NCI-H146 treated with DMSO at 0.1 percent for 48 hours (cell line): ENCODE results near the gene TMEM191C.
"Not testable (repeated sequence)": the region's sequence is repeated elsewhere in the genome, so short reads cannot be mapped to it uniquely, and the experiment has no call there.

ENCODE experiments used
- DNase-seq: peaks from one replicate; lab custom pipeline; 2025; ENCODE audit not compliant: unreplicated experiment; lab: John Stamatoyannopoulos, UW

Gene TMEM191C

DNA sequence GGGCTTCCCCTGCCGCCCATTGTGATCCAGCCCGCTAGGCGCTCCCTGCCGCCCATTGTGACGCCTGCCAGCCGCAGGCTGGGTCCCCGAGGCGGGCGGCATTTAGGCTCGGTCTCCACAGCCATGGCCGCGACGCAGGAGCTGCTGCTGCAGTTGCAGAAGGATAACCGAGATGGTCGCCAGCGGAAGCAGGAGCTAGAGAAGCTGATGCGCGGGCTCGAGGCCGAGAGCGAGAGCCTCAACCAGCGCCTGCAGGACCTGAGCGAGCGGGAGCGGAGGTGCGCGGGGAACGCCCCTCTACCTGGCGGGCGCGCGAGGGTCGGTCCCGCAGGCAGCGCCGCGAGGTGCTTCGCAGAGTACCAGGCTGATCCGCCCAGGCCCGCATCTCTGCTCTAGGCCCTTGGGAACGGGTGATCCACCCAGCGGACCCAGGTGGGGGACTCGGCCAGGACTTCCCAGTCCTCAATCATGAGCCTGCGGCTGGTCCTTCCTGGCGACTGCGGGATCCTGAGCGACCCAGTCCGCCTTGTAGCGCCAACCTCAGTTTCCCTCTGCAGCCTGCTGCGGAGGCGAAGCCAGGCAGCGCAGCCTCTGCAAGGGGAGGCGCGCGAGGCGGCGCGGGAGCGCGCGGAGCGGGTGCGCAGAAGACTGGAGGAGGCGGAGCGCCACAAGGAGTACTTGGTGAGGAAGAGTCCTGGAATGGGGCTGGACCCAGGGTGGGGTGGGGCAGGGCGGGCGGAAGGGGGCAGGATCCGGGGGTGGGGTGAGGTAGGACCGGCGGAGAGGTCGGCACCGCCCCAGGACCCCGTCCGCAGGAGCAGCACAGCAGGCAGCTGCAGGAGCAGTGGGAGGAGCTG, at the start of gene TMEM191C:
TSS of gene TMEM191C (plus strand) at position 51 of the 857 bp plus-strand sequence. CDS start at position 124, 73 bp downstream.
- not testable (repeated sequence) for DNase-seq

DNA sequence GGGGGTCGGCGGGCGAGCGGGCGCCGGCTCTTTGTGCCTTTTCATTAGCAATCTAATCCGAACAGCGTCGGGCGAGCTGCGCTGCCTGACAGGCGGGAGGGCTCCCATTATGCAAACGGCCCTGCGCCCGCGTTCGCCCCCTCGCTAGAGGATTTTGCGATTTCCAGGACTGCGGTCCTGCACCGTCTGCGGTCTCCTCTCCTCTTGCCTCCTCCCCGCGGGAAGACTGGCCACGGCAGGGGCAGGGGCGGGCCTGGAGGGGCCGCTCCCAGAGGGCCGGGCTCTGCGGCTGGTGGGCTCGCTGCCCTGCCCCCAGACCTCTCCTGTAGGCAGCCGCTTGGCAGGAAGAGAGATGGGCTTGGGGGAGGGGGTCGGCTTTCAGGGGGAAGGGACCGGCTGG, 49.3 kb upstream of the TMEM191C start:
- DNase-seq, result not testable (repeated sequence)

DNA sequence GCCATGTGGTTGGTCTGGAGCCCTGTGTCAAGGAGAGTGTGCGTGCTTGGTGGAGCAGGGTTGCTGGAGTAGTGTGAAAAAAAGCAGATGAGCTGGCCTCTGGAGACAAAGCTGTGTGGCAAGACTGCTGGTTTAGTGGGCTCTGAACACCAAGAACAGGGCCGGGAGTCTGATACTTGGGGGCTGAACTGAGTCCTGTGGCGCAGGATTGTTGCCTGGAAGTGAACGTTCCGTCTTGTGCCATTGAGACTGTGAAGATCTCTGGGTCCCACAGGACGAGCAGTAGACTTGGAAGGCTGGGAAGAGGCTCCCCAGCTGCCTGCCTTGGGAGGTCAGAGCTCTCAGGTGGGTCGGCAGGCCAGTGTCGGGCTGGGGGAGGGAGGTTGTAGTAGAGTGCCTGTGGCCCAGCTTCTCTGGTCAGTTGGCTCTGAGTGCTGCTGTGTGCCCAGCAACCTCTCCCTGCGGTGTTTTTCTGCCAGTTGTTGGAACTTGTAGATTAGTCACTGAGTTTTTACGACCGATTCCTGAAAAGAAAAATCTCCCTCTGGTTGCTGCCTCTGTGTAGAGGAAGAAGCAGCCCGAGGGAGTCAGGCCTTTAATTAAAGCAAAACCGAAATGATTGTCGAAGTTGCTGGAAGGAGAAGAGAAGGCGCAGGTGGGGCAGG, 48.1 kb upstream of the TMEM191C start:
- not testable (repeated sequence) for DNase-seq

DNA sequence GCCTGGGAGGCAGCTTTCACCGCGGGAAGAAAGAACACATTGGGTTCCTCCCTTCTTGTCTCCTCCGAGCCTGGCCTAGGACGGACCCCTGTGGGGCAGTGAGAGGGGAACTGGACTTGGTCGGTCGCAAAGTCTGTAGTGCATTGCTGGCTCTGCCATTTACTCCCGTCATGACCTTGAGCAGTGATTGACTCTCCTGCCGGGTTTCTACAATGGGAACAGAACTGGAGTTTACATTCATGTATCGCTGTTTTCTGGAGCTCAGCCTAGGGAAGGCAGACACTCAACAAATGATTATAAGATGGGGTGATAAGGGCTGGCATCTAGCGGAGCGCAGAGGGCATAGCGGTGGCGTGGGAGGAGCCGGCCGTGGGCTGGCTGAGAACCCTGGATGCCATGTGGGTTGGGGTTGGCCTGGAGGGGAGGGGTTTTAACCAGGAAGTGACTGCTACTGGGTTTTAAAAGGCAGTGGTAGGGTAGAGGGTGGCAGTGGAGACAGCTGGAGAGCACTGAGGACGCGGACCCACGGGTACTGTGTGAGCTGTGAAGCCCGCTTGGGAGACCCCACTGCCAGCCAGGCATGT, 46.9 kb upstream of the TMEM191C start:
- DNase-seq, result not testable (repeated sequence)

DNA sequence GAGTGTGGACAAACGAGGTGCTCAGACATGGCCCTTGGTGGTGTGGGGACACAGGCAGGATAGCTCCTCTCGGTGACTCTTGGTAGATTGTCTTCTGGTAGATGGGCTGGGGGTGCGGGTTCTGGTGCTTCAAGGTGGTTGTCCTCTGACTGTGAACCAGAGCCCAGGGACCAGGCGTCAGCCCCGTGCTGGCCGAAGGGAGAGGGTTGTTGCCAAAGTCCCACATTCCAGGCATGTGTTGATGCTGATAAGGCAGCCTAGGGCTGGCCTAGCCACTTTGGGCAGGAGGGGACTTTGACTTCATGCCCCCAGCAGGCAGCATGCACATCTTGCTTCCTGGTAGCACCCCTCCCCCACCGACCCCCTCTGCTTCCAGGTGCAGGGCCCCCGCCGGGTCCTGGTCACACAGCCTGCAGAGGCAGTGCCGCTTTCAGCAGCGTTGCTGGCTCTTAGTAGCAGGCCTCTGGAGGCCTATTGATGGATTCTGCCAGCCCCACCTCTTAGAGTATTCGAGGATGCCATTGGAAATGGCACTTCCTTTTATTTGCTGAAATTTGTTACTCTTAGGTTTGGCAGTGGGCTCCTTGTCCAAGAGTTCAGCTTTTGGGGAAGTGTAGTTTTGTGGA, 43.0 kb upstream of the TMEM191C start:
- DNase-seq, result not testable (repeated sequence)

DNA sequence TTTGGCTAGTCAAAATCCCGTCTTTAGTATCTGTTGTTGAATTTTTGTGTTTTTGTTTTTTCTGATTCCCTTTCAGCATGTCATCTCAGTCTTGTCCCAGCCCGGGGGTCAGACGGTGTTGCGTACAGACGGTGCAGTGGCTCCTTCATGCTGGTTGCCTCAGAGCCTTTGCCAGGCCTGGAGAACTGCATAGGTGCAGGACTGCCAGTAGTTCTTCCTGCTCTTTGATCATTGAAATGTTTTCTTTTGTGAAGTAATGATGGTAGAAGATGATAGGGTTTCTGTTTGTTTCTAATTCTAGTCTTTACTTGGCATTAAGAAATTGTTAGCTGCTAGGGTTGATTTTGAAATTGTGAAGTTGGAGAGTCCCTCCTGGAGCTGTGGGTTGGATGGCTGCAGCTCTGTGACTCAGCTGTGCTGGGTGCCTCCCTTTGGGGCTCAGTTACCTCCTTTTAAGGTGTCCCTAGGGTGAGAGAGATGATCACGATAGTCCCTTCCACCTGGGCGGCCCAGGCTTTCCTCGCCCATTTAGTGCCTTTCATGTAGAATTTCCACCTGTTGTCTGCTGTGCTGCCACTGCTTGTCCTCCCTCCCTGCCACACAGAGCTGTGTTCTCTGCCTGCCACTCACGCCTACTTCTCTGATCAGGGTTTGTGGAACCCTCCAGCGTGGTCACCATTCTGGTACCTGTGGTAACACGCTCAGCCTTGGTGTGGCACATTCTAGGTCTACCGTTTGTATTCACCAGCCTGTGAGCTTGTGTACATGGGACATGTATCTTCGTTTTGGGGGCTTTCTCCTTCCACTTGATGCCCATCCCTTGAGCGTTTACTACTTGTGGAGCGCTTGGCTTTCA, 32.6 kb upstream of the TMEM191C start:
- not testable (repeated sequence) for DNase-seq

DNA sequence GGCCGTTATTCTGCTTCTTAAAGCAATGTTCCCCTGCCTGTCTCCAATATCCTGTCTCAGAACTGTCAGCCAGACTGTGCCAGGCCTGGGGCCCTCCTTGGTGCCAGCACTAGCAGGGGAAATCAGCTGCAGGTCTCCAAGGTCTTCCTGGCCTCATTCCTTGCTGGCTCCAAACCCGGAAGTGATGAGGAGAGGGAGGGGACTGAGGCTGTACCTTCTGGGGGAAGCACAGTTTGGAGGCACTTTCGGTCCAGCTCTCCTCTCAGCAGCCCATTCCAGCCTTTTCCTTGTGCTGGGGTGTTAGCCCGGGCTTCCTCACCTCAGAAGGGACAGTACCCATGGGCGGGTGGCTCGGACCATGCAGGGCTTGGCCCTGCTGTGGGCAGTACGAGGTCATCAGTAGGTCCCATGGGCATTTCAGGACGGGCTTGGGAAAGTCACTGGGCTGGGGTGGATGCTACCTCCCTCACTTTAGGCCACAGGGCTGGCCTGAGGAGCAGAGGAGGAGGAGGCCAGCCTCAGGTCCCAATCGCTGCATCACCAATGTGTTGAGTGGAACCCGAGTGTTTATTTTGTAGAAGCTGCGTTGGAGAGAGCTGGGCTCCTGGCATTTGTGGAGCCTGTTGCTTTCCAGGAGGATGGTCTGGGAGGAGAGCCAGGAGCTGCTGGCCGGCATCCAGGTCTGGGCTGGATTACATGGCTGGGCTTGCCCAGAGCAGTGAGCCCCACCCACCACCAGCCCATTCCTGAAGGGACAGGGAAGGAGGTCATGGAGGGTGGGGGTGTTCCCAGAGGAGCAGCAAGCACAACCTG, 31.0 kb upstream of the TMEM191C start:
- not testable (repeated sequence) for DNase-seq

DNA sequence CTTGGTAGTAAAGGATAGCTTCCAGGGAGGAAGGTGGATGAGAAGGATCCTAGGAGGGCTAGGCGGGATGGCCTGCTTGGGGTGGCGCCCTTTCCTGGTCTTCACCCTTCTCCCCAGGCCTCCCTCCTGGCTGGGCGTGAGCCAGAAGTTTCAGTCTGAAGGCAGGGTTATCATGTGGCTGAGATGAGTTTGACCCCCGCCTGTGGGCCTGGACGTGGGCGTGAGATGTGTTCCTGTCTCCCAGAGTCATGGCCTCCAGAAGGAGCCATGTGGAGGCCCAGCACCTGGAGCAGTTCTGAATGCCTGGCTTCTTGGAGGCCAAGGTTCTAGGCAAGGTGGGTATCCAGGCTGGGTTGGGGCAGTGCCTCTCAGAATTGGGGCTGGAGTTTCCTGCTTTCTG, 29.2 kb upstream of the TMEM191C start:
- DNase-seq, result not testable (repeated sequence)

DNA sequence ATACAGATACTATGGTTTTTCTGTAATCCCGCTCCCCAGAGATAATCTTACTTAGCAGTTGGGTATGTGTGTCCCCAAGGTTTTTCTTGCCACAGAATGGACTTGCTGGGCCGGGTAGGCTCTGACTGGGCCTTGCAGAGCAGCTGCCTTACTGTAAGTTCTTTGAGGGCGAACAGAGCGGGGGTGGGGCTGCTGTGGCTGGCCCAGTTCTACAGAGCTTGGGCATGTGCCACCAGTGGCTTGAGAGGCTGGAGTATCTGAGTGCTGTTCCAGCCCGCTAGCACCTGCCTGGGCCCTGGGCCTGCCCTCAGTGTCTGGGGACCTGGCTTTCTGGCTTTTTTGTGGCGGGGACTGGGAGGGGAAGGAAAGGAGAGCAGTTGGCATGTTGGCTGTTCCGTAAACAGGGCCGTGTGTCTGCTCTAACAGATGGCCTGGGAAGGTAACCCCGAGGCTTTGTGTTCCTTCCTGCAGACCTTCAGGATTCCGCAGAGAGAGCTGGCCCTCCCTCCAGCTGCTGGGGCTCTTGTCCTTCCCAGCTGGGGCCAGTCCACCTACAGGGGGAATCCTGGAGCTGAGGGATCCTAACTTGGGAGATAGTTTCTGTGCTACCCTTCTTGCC, 27.1 kb upstream of the TMEM191C start:
- not testable (repeated sequence) for DNase-seq

DNA sequence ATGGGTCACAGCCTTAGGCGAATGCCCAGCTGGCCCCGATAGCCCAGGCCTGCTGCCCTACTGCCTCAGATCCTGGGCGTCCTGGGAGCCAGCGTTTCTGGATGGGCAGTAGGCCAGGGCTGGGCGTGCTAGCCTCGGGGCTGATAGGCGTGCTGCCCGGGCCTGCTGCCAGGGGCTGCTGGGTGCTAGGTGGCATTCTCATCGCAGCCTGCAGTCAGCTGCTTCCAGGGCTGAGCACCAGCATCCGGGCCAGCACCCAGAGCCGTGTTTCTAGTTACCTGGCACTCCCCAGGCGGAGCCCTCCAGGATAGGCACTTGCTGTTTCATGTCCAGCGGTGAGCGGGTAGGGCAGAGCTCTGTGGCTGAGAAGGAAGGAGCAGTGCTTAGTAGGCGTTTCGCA, 26.5 kb upstream of the TMEM191C start:
- not testable (repeated sequence) for DNase-seq

DNA sequence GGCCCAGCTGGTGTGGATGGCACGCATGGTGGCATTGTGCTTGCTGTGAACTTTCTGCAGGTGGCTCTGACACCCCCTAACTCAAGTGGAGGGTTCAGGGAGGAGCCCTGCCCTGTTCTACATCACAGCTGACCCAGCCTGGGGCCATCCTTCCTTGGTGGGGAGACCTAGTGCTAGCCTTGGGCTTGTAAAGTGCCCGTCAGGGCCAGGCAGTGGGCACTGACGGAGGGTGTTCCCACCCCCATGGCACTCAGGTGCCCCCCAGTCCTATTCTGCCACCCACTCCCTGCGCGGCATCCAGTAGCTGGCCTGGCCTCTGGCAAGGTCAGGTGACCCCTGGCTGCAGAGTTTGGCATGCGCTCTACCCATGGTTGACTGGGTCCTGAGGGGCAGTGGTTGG, 26.0 kb upstream of the TMEM191C start:
- DNase-seq, result not testable (repeated sequence)

DNA sequence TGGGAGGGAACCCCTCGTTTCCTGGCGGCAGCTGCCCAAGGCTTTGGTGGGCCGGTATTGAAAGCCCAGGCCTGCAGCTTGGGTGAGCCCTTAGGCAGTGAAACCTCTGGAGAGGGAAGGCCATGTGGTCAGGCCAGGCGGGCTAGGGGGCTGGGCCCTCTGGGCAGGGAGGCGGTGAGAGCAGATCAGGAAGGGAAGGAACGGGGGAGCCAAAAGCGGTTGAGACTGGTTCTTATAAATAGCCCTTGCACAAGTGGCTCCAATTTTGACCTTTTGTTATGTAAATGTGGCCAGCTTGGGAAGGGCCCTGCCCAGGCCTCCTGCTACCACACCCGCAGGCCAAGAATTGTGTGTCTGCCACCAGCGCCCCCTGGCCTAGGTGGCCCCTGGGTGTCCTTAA, 25.1 kb upstream of the TMEM191C start:
- not testable (repeated sequence) for DNase-seq

DNA sequence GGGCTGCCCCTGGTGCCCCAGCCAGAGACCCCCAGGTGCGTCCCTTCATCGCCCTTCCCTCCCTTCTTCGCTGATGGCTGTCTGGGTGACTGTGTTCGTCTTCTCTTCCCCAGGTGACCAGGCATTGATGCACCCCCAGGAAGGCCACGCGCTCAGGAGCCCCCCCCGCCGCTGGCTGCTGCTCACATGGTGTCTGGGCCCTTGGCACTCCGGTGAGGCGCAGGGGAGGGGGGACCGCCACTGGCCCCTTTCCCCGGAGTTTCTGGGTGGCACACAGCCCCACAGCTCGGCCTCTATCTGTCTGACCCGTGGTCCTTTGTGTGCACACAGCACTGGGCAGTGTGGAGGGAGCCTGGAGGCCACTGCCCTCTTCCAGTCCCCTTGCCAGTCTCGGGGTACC, 24.5 kb upstream of the TMEM191C start:
- DNase-seq, result not testable (repeated sequence)

DNA sequence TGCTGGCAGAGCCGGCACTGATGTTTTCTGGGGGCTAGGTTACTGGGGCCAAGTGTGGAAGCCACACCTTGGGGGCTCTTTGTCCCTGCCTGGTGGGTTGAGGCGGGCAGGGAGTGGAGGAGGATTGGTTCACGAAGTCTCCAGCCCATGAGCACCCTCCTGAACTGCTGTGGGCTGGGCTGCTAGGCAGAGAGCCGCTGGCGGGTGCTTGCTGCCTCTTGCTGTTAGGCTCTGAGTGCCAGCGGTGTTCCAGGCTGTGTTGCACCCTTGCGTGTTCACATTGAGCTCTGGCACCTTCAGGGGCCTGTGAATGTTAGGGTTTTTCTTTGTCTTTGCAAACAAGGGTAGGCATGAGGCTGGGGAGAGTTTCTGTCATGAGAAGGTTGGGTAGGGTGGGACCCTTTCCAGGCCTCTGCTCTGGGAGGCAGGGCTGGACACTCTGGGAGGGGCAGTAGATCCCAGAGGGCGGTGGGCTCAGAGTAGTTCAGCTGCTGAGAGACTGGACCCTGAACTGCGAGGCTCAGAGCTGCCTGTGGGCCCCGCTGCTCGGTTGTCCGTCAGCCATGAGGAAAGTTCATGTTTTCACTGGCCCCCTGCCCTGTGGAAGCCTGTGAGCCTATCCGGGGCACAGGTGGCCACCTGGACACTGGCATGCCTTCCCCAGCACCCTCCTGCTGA, 24.0 kb upstream of the TMEM191C start:
- no peak for DNase-seq

DNA sequence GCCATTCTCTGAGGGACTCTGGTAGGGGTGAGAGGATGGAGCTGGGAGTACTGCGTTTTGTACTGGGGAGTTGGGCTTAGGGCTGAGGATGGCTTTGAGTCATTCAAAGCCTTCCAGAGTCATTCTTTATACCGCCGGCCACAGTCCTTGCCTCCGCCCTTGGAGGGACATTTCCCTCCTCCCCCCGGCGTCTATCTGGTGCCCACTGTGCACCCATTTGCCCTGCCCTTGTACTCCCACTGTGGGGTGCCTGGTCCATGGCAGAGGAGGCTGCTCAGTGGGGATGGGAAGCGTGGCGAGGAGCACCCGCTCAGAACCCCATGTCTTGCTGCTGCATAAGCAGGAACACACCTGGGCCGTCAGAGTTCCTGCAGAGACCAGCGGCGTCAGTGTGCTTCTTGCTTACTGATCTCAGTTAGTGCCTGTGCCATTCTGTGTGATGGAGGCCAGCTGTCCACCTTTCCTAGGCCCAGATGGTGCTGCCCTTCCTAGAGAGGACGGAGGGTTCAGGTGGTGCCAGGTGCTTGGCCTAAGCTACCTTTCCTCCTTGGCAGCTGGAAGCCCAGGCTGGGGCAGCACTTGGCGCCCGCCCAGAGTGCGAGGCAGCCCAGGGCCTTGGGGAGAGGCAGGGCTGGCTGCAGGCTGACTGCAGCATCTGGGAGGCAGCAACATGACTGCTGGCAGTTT, 23.3 kb upstream of the TMEM191C start:
- no peak for DNase-seq

DNA sequence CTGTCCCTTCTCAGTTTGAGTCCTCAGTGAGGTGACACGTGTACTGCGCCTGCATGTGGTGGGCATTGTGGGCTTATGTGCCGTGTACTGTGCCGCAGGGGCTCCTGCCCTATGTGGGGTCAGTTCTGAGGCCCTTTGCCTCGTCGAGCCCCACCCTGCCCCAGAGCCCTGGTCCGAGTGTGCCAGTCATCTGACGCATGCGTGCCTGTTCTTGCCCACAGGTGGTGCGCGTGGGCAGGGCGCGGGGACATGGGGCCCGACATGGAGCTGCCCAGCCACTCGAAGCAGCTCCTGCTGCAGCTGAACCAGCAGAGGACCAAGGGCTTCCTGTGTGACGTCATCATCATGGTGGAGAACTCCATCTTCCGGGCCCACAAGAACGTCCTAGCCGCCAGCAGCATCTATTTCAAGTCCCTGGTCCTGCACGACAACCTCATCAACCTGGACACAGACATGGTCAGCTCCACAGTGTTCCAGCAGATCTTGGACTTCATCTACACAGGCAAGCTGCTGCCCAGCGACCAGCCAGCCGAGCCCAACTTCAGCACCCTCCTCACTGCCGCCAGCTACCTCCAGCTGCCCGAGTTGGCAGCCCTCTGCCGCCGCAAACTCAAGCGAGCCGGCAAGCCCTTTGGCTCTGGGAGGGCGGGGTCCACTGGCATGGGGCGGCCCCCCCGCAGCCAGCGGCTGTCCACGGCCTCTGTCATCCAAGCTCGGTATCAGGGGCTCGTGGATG, 22.3 kb upstream of the TMEM191C start:
- DNase-seq, result no peak

DNA sequence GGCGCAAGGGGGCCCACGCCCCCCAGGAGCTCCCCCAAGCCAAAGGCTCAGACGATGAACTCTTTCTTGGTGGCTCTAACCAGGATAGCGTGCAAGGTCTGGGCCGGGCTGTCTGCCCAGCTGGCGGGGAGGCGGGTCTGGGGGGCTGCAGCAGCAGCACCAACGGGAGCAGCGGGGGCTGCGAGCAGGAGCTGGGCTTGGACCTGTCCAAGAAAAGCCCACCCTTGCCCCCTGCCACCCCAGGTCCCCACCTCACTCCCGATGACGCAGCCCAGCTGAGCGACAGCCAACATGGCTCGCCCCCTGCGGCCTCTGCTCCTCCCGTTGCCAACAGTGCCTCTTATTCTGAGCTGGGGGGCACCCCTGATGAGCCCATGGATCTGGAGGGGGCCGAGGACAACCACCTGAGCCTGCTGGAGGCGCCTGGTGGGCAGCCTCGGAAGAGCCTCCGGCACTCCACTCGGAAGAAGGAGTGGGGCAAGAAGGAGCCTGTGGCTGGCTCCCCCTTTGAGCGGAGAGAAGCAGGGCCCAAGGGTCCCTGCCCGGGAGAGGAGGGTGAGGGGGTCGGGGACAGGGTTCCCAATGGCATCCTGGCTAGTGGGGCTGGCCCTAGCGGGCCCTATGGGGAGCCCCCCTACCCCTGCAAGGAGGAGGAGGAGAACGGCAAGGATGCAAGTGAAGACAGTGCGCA, 21.6 kb upstream of the TMEM191C start:
- DNase-seq, result no peak
